ENCODE data around the gene SSNA1.

The SSNA1 gene

GRCh38 chr9:137236238-137236935 lies 47.9 kb downstream of the SSNA1 start (continued):
- TF ChIP-seq ZNF449 (tag by site-specific recombination; IDR thresholded peaks at IDR 0.05), result peak; percentile 49; the same call in 1 of the 2 replicates
- TF ChIP-seq KLF7 (tag by site-specific recombination; IDR thresholded peaks at IDR 0.05; ENCODE audit: borderline replicate concordance), result peak; percentile 63; the same call in 1 of the 2 replicates
- peak; percentile 39; the same call in 1 of the 2 replicates for TF ChIP-seq OSR2 (tag by site-specific recombination; IDR thresholded peaks at IDR 0.05)
- peak; percentile 22; the same call in 1 of the 2 replicates for TF ChIP-seq ZNF10 (tag by site-specific recombination; IDR thresholded peaks at IDR 0.05)
- no peak for TF ChIP-seq PRDM1 (tag by site-specific recombination; IDR thresholded peaks at IDR 0.05)
- TF ChIP-seq ZNF169 (tag by site-specific recombination; IDR thresholded peaks at IDR 0.05), result no peak
- peak; percentile 86; the same call in 1 of the 2 replicates for TF ChIP-seq GLIS2 (tag by site-specific recombination; IDR thresholded peaks at IDR 0.05)
- no peak for TF ChIP-seq ZNF747 (tag by site-specific recombination; IDR thresholded peaks at IDR 0.05)
- peak; percentile 56; the same call in 1 of the 2 replicates for TF ChIP-seq KLF10 (tag by site-specific recombination; IDR thresholded peaks at IDR 0.05)
- TF ChIP-seq ZNF76 (tag by site-specific recombination; IDR thresholded peaks at IDR 0.05; ENCODE audit: borderline replicate concordance, low read depth), result peak; percentile 39
- TF ChIP-seq HOXD13 (CRISPR knock-in tag; IDR thresholded peaks at IDR 0.05; ENCODE audit: borderline replicate concordance), result no peak
- no peak for TF ChIP-seq ZNF544 (tag by site-specific recombination; IDR thresholded peaks at IDR 0.05)
- no peak for TF ChIP-seq ZNF529 (tag by site-specific recombination; IDR thresholded peaks at IDR 0.05; ENCODE audit: insufficient replicate concordance)
- TF ChIP-seq ZBTB10 (tag by site-specific recombination; IDR thresholded peaks at IDR 0.05), result peak; percentile 90
- TF ChIP-seq ZBTB17 (tag by site-specific recombination; IDR thresholded peaks at IDR 0.05), result no peak
- no peak for TF ChIP-seq ZNF132 (tag by site-specific recombination; IDR thresholded peaks at IDR 0.05; ENCODE audit: borderline replicate concordance)
- TF ChIP-seq SCRT2 (tag by site-specific recombination; IDR thresholded peaks at IDR 0.05), result 0 out of 2 replicates have a peak, but pooled peaks have one; percentile 16
- peak; percentile 68 for TF ChIP-seq KLF1 (tag by site-specific recombination; IDR thresholded peaks at IDR 0.05)
- TF ChIP-seq IKZF3 (tag by site-specific recombination; IDR thresholded peaks at IDR 0.05), result no peak
- TF ChIP-seq ZNF26 (tag by site-specific recombination; IDR thresholded peaks at IDR 0.05), result no peak
- no peak for TF ChIP-seq ZNF473 (tag by site-specific recombination; IDR thresholded peaks at IDR 0.05)
- peak; percentile 98 for TF ChIP-seq PATZ1 (tag by site-specific recombination; IDR thresholded peaks at IDR 0.05)
- TF ChIP-seq KLF9 (tag by site-specific recombination; IDR thresholded peaks at IDR 0.05; ENCODE audit: low read depth), result peak; percentile 93
- TF ChIP-seq ZNF501 (tag by site-specific recombination; IDR thresholded peaks at IDR 0.05), result peak; percentile 53; the same call in 1 of the 2 replicates
- TF ChIP-seq ZNF274 (IDR thresholded peaks at IDR 0.05; ENCODE audit: low read length), result no peak
- TF ChIP-seq ZNF274 (tag by site-specific recombination; IDR thresholded peaks at IDR 0.05; ENCODE audit: borderline replicate concordance), result no peak
- 0 out of 2 replicates have a peak, but pooled peaks have one; percentile 56 for TF ChIP-seq ZNF324 (tag by site-specific recombination; IDR thresholded peaks at IDR 0.05)
- TF ChIP-seq SP2 (tag by site-specific recombination; IDR thresholded peaks at IDR 0.05), result peak; percentile 44
- no peak for TF ChIP-seq ZSCAN23 (tag by site-specific recombination; IDR thresholded peaks at IDR 0.05)
- TF ChIP-seq INSM2 (tag by site-specific recombination; IDR thresholded peaks at IDR 0.05), result 0 out of 2 replicates have a peak, but pooled peaks have one; percentile 17
- no peak for TF ChIP-seq ZNF155 (tag by site-specific recombination; IDR thresholded peaks at IDR 0.05)
- TF ChIP-seq SP3 (tag by site-specific recombination; IDR thresholded peaks at IDR 0.05), result peak; percentile 57

All from HEK293 (cell line).